Activated CD4-positive, CD25-positive, alpha-beta regulatory T cell treated with anti-CD3 and anti-CD28 coated beads, Interleukin-2, amount 50 U/mL, for 72 hours (primary cell): ENCODE measurements around the gene ASIC5.

ENCODE experiments used
- DNase-seq: peaks from one replicate; pipeline ENCODE4 v3.0.0; 2021

The ASIC5 gene

GRCh38 chr4:155879767-155880166 lies 13.7 kb upstream of the ASIC5 start:
- DNase-seq, result no peak

- no peak for DNase-seq
Observed at GRCh38 chr4:155878611-155879010, 12.5 kb upstream of the ASIC5 start.

GRCh38 chr4:155877971-155878370 lies 11.9 kb upstream of the ASIC5 start:
- no peak for DNase-seq

GRCh38 chr4:155875878-155876277 lies 9.8 kb upstream of the ASIC5 start:
- DNase-seq, result no peak

GRCh38 chr4:155855897-155856296 lies 10.2 kb downstream of the ASIC5 start:
- DNase-seq, result no peak

- no peak for DNase-seq
Observed at GRCh38 chr4:155854582-155855226, 11.4 kb downstream of the ASIC5 start.

GRCh38 chr4:155853189-155853588 lies 12.9 kb downstream of the ASIC5 start:
- DNase-seq, result no peak

GRCh38 chr4:155849042-155849441 lies 17.0 kb downstream of the ASIC5 start:
- no peak for DNase-seq

- no peak for DNase-seq
Observed at GRCh38 chr4:155846929-155847328, 19.1 kb downstream of the ASIC5 start.

GRCh38 chr4:155842080-155842479 lies 24.0 kb downstream of the ASIC5 start:
- DNase-seq, result no peak

- DNase-seq, result no peak
Observed at GRCh38 chr4:155837203-155837796, 28.8 kb downstream of the ASIC5 start.

GRCh38 chr4:155832664-155833063 lies 33.4 kb downstream of the ASIC5 start:
- DNase-seq, result no peak

- DNase-seq, result no peak
Observed at GRCh38 chr4:155828628-155829027, 37.4 kb downstream of the ASIC5 start.

- DNase-seq, result no peak
Observed at GRCh38 chr4:155822572-155822971, 43.5 kb downstream of the ASIC5 start.

- DNase-seq, result no peak
Observed at GRCh38 chr4:155820887-155821518, 45.1 kb downstream of the ASIC5 start.

- DNase-seq, result no peak
Observed at GRCh38 chr4:155819066-155819465, 47.0 kb downstream of the ASIC5 start.

GRCh38 chr4:155818639-155819038 lies 47.4 kb downstream of the ASIC5 start:
- no peak for DNase-seq

- DNase-seq, result no peak
Observed at GRCh38 chr4:155811083-155811482, 55.0 kb downstream of the ASIC5 start.

- no peak for DNase-seq
Observed at GRCh38 chr4:155809835-155810234, 56.2 kb downstream of the ASIC5 start.

GRCh38 chr4:155807021-155807420 lies 59.1 kb downstream of the ASIC5 start:
- no peak for DNase-seq

GRCh38 chr4:155805016-155805415 lies 61.1 kb downstream of the ASIC5 start:
- no peak for DNase-seq

GRCh38 chr4:155802190-155802959 lies 63.7 kb downstream of the ASIC5 start:
- DNase-seq, result no peak

- DNase-seq, result no peak
Observed at GRCh38 chr4:155800685-155801343, 65.3 kb downstream of the ASIC5 start.
